SU-DHL-6 (cell line): Measurements from ENCODE around the gene LGR6.

ENCODE experiments used
- H2AFZ ChIP-seq: fragments of 200-600 bp; sonication (generic); 2 replicates; pipeline ENCODE4 v1.6.1; 2014; ENCODE audit warnings: low read depth, mild to moderate bottlenecking, moderate library complexity, mixed read lengths, antibody characterized with exemption, low read length; ENCODE audit not compliant: severe bottlenecking
- H3F3A ChIP-seq: fragments of 200-600 bp; shearing (Covaris generic); 2 replicates; pipeline ENCODE4 v1.6.0; 2016; ENCODE audit warnings: antibody characterized with exemption, mild to moderate bottlenecking; ENCODE audit not compliant: insufficient read depth
- H3K27ac ChIP-seq: fragments of 200-600 bp; sonication (generic); 2 replicates; pipeline ENCODE4 v1.5.1; 2016; ENCODE audit warnings: low read depth, mild to moderate bottlenecking, low read length, moderate library complexity, mixed read lengths
- H3K27me3 ChIP-seq: fragments of 200-600 bp; sonication (generic), shearing (Covaris generic); 2 replicates; pipeline ENCODE4 v1.6.0; 2014; ENCODE audit warnings: mild to moderate bottlenecking, low read length
- H3K36me3 ChIP-seq: fragments of 200-600 bp; sonication (generic); 2 replicates; pipeline ENCODE4 v1.6.1; 2014; ENCODE audit warnings: mild to moderate bottlenecking, low read length, mixed read lengths
- H3K4me2 ChIP-seq: fragments of 300-600, 200-600 bp; shearing (Covaris generic), sonication (generic); 2 replicates; pipeline ENCODE4 v1.6.0; 2014; ENCODE audit warnings: low read length, low read depth, mild to moderate bottlenecking; ENCODE audit not compliant: poor library complexity, severe bottlenecking
- H3K4me3 ChIP-seq: fragments of 200-600 bp; sonication (generic); 2 replicates; pipeline ENCODE4 v1.5.1; 2014; ENCODE audit warnings: antibody characterized with exemption, low read length, mild to moderate bottlenecking, mixed read lengths; ENCODE audit not compliant: insufficient read depth, poor library complexity, severe bottlenecking
- H3K79me2 ChIP-seq: fragments of 200-600 bp; sonication (generic); 2 replicates; pipeline ENCODE4 v1.6.1; 2014; ENCODE audit warnings: mild to moderate bottlenecking, low read length, moderate library complexity; ENCODE audit not compliant: insufficient read depth
- H3K9ac ChIP-seq: fragments of 200-600 bp; sonication (generic); 2 replicates; pipeline ENCODE4 v1.7.0; 2014; ENCODE audit warnings: mild to moderate bottlenecking, low read length
- H3K9me2 ChIP-seq: fragments of 200-600 bp; sonication (generic); replicated peaks from 2 replicates; pipeline ENCODE4 v1.6.1; 2014; ENCODE audit warnings: low read length; ENCODE audit not compliant: insufficient read depth
- H3K9me3 ChIP-seq: fragments of 200-600 bp; sonication (generic); 2 replicates; pipeline ENCODE4 v1.6.1; 2014; ENCODE audit warnings: low read length, mixed read lengths; ENCODE audit not compliant: insufficient read depth
- H4K20me1 ChIP-seq: fragments of 200-600 bp; sonication (generic); 2 replicates; pipeline ENCODE4 v1.6.1; 2014; ENCODE audit warnings: low read depth, mild to moderate bottlenecking, antibody characterized with exemption, low read length, moderate library complexity, mixed read lengths
- EZH2phosphoT487 ChIP-seq: fragments of 200-600 bp; sonication (generic), shearing (Covaris generic); conservative IDR thresholded peaks from 2 replicates; pipeline ENCODE4 v1.6.1; 2018; ENCODE audit warnings: mild to moderate bottlenecking, antibody characterized with exemption, low read length, moderate library complexity, mixed read lengths
- TF ChIP-seq, protein P1 (sequence below): fragments of 200-600 bp; sonication (generic); IDR thresholded peaks from one replicate; pipeline ENCODE4 v1.5.1; 2017; ENCODE audit warnings: antibody characterized with exemption, mild to moderate bottlenecking, low read length, moderate library complexity; ENCODE audit not compliant: insufficient read depth, poor library complexity, severe bottlenecking

Gene LGR6

GRCh38 chr1:202306535-202307345 is 113.1 kb downstream of the LGR6 start:
- Histone ChIP-seq H4K20me1 (no peaks in the 10 kb centered on the region), H3K9me2 (no peaks in the 10 kb centered on the region), H3K27me3 (no peaks in the 10 kb centered on the region), H2AFZ (no peak overlapping the region), H3K9ac (no peak overlapping the region), H3K4me2 (no peak overlapping the region), H3K4me3 (no peak overlapping the region), H3K36me3 (no peaks in the 10 kb centered on the region), H3F3A (no peaks in the 10 kb centered on the region), H3K27ac (no peak overlapping the region), H3K79me2 (no peaks in the 10 kb centered on the region), H3K9me3 (no peaks in the 10 kb centered on the region)
- TF ChIP-seq, protein P1, sequence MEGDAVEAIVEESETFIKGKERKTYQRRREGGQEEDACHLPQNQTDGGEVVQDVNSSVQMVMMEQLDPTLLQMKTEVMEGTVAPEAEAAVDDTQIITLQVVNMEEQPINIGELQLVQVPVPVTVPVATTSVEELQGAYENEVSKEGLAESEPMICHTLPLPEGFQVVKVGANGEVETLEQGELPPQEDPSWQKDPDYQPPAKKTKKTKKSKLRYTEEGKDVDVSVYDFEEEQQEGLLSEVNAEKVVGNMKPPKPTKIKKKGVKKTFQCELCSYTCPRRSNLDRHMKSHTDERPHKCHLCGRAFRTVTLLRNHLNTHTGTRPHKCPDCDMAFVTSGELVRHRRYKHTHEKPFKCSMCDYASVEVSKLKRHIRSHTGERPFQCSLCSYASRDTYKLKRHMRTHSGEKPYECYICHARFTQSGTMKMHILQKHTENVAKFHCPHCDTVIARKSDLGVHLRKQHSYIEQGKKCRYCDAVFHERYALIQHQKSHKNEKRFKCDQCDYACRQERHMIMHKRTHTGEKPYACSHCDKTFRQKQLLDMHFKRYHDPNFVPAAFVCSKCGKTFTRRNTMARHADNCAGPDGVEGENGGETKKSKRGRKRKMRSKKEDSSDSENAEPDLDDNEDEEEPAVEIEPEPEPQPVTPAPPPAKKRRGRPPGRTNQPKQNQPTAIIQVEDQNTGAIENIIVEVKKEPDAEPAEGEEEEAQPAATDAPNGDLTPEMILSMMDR = no peak
- no peak for TF ChIP-seq EZH2phosphoT487

DNA sequence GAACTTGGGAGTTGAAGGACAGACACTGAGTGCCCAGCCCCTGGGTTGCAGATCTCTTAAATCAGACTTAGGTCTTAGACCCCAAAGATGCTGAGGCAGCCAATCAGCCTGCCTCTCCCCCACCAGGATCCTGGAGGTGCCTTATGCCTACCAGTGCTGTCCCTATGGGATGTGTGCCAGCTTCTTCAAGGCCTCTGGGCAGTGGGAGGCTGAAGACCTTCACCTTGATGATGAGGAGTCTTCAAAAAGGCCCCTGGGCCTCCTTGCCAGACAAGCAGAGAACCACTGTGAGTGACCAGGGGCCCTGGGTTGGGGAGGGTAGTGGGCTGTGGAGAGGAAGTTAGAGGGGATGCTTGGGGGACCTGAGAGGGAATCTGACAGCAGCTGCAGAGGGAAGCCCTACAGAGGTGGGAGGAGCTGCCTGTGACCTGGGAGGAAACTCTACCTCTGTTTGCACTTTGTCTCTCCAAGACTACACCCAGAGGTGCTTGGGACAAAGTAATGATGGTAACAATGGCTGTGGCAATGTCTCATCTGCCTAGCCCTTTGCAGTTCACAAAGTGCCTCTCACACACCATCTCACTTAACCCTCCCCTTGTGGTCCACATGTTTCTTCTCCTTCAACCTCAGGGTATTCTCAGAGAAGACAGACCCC is 116.6 kb downstream of the LGR6 start:
- Histone ChIP-seq H3K36me3 (no peaks in the 10 kb centered on the region), H3F3A (no peaks in the 10 kb centered on the region), H3K79me2 (no peaks in the 10 kb centered on the region), H2AFZ (no peak overlapping the region), H3K9me2 (no peaks in the 10 kb centered on the region), H3K27ac (no peak overlapping the region), H3K4me3 (no peak overlapping the region), H3K9me3 (no peaks in the 10 kb centered on the region), H3K9ac (no peak overlapping the region), H3K27me3 (no peaks in the 10 kb centered on the region), H4K20me1 (no peaks in the 10 kb centered on the region), H3K4me2 (no peak overlapping the region)
- no peak for TF ChIP-seq EZH2phosphoT487
- TF ChIP-seq, protein P1 = no peak

DNA sequence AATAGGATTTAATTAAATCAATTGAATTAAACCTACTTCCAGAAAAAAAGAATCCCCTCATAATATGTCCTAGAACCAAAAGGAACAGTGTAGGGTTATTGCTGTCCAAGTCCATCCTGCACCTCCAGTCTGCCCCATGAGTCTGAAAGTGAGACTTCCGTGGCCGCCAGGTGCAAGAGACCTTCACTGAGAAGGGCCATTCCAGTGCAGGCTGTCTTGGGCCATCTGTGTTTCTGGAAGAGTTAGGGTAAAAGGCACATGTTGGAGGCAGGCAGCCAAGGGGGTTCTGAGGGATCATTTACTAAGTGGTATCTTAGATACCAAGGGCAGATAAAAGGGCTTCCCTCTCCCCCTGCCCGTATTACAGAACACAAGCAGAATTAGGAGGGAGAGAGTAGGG is 117.1 kb downstream of the LGR6 start:
- no peak overlapping the region for H3K9ac ChIP-seq
- no peaks in the 10 kb centered on the region for H3K27me3 ChIP-seq
- H3K9me3 ChIP-seq = no peaks in the 10 kb centered on the region

More for the DNA sequence above, 117.1 kb downstream of the LGR6 start:
- Histone ChIP-seq H3K27ac (no peak overlapping the region), H3F3A (no peaks in the 10 kb centered on the region), H3K79me2 (no peaks in the 10 kb centered on the region), H2AFZ (no peak overlapping the region), H3K4me3 (no peak overlapping the region), H4K20me1 (no peaks in the 10 kb centered on the region), H3K9me2 (no peaks in the 10 kb centered on the region), H3K4me2 (no peak overlapping the region), H3K36me3 (no peaks in the 10 kb centered on the region)
- TF ChIP-seq, protein P1 = no peak
- TF ChIP-seq EZH2phosphoT487 = no peak
